RWPE2 (cell line): ENCODE measurements around the gene EFNA5.

ENCODE experiments used
- ATAC-seq: fragments of 200-7000 bp; cut with Tn5 transposase; 3 replicates; pipeline ENCODE4 v1.9.1; 2021; ENCODE audit warnings: low read depth
- DNase-seq: peaks from one replicate; pipeline ENCODE4 v3.0.0-alpha.2; 2020; ENCODE audit warnings: low spot score
- H3K27ac ChIP-seq: fragments of 450-650 bp; 2 replicates; pipeline ENCODE4 v1.5.1; 2017; ENCODE audit warnings: mild to moderate bottlenecking; ENCODE audit not compliant: poor library complexity, severe bottlenecking
- H3K27me3 ChIP-seq: fragments of 250-450 bp; sonication (Bioruptor Pico); 2 replicates; pipeline ENCODE4 v1.5.1; 2021; ENCODE audit warnings: mild to moderate bottlenecking, moderate library complexity; ENCODE audit not compliant: insufficient read depth, poor library complexity, severe bottlenecking
- H3K36me3 ChIP-seq: fragments of 250-450 bp; sonication (Bioruptor Pico); 2 replicates; pipeline ENCODE4 v1.5.1; 2020; ENCODE audit warnings: low read depth, mild to moderate bottlenecking, moderate library complexity
- H3K4me1 ChIP-seq: fragments of 250-450 bp; sonication (Bioruptor Pico); 2 replicates; pipeline ENCODE4 v1.5.1; 2021; ENCODE audit warnings: mild to moderate bottlenecking, moderate library complexity; ENCODE audit not compliant: insufficient read depth, poor library complexity, severe bottlenecking
- H3K4me3 ChIP-seq: fragments of 250-450 bp; sonication (Bioruptor Pico); 2 replicates; pipeline ENCODE4 v1.5.1; 2021; ENCODE audit warnings: mild to moderate bottlenecking, moderate library complexity; ENCODE audit not compliant: severe bottlenecking
- H3K9me3 ChIP-seq: fragments of 250-450 bp; sonication (Bioruptor Pico); 2 replicates; pipeline ENCODE4 v1.5.1; 2021; ENCODE audit warnings: mild to moderate bottlenecking, moderate library complexity; ENCODE audit not compliant: severe bottlenecking
- TF ChIP-seq, protein P1 (sequence below): fragments of 450-650 bp; IDR thresholded peaks from one replicate; pipeline ENCODE4 v1.5.1; 2017; ENCODE audit warnings: mild to moderate bottlenecking, moderate library complexity; ENCODE audit not compliant: poor library complexity, severe bottlenecking

Gene EFNA5

DNA sequence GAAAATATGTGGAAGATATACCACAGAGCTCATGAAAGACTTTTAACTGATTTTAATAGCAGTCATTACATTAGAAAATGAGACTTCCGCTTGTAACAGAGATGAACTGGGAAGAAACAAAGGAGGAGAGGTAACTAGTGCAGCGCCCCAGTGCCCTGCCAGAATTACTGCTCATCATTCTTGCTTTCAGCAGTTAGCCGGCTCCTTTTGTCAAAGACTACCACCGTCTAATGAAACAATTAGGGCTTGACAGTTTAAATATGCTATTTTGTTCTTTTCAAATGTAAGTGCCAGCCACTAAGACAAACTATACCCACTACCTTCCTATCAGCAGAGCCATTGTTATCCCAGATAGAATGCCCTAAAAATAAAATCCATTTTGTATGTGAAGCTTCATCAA lies 328.4 kb downstream of the EFNA5 start:
- no peak for DNase-seq
- TF ChIP-seq, protein P1, sequence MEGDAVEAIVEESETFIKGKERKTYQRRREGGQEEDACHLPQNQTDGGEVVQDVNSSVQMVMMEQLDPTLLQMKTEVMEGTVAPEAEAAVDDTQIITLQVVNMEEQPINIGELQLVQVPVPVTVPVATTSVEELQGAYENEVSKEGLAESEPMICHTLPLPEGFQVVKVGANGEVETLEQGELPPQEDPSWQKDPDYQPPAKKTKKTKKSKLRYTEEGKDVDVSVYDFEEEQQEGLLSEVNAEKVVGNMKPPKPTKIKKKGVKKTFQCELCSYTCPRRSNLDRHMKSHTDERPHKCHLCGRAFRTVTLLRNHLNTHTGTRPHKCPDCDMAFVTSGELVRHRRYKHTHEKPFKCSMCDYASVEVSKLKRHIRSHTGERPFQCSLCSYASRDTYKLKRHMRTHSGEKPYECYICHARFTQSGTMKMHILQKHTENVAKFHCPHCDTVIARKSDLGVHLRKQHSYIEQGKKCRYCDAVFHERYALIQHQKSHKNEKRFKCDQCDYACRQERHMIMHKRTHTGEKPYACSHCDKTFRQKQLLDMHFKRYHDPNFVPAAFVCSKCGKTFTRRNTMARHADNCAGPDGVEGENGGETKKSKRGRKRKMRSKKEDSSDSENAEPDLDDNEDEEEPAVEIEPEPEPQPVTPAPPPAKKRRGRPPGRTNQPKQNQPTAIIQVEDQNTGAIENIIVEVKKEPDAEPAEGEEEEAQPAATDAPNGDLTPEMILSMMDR, result no peak

DNA sequence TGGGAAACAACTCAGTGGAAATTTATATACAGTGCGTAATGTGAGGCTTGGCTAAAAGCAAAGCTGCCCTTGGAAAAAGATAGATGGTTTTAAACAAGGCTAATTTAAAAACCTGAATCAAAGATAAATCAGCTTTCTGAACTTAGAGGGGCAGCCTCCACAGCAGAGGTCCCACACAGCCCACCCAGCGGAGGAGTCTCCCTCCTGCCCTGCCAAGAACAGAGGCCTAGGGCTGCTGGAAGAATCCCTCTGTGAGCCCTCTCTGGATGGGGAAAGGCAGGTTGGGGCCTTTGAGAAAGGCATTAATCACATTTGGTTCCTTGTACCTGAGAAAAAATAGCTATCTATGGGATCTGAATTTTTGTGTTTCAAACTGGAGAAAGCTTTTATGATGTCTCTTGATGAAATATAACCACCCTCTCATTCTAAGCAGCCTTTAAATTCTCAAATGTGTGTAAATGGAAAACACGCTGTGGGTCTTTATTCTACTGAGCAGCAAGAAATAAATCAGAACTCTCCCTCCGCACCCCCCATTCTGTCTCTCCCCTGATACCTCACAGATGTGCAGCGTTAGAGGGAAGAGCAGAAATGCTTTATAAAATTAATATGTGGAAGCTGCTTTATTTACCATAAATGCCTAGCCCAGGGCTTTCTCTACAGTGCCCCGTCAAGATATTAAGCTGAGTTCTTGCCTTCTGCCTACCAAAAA lies 329.2 kb downstream of the EFNA5 start:
- peaks cover 7% of the 10 kb centered on the region for H3K9me3 ChIP-seq
- H3K27me3 ChIP-seq, result no peaks in the 10 kb centered on the region
- TF ChIP-seq, protein P1, result no peak
- no peak for ATAC-seq
- no peaks in the 10 kb centered on the region for H3K36me3 ChIP-seq
- H3K27ac ChIP-seq, result no peak overlapping the region
- no peak for DNase-seq
- no peak overlapping the region for H3K4me3 ChIP-seq
- H3K4me1 ChIP-seq, result peaks cover 23% of the 10 kb centered on the region

More for the DNA sequence above, 328.4 kb downstream of the EFNA5 start:
- H3K4me1 ChIP-seq, result peaks cover 17% of the 10 kb centered on the region
- no peaks in the 10 kb centered on the region for H3K36me3 ChIP-seq
- no peak overlapping the region for H3K4me3 ChIP-seq
- no peaks in the 10 kb centered on the region for H3K27me3 ChIP-seq
- H3K9me3 ChIP-seq, result peaks cover 7% of the 10 kb centered on the region
- H3K27ac ChIP-seq, result no peak overlapping the region
- no peak for ATAC-seq

DNA sequence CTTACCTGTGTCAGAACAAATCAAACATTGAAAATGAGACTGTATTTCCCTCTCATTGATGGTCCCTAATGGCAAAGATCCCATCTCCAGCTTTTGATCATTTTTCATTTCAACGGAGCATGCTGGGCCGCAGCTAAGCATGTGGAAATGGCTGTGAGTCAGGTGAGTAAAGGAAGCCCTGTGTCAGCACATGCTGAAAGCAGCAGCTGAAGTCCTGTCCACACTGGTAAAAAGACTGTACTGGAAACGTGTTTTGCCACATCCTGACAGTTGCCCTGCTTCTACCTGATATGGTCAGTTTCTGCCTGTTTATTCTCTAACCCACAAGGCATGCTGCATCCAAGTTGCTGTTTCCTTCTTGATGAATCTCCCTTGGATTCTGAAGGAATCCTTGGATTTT lies 330.1 kb downstream of the EFNA5 start:
- Histone ChIP-seq H3K36me3 (no peaks in the 10 kb centered on the region), H3K4me3 (no peak overlapping the region), H3K9me3 (peaks cover 4% of the 10 kb centered on the region), H3K27me3 (no peaks in the 10 kb centered on the region), H3K27ac (no peak overlapping the region), H3K4me1 (peaks cover 23% of the 10 kb centered on the region)
- ATAC-seq (no peak), DNase-seq (no peak)
- TF ChIP-seq, protein P1, result no peak

DNA sequence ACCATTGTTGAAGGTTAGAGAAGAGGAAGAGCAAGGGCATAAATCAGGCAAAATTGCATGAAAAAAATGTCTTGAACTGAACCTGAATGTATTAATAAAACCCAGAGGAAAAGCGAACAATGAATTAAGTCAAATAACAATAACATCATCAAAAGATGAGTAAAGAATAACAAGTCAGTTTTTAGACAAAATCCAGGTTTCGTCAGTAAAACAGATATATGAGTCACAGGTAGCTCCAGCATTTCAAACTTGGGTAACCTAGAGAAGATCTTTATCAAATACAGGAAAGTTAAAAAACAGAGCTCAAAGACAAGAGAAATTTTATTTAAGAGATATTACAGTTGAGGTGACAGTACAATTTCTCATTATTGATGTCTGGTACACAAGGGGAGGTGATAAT lies 332.4 kb downstream of the EFNA5 start:
- no peaks in the 10 kb centered on the region for H3K27me3 ChIP-seq
- H3K27ac ChIP-seq, result peak overlapping the region; percentile 14
- ATAC-seq (no peak), DNase-seq (no peak)
- no peak overlapping the region for H3K4me3 ChIP-seq
- no peaks in the 10 kb centered on the region for H3K9me3 ChIP-seq
- TF ChIP-seq, protein P1, result no peak
- peaks cover 23% of the 10 kb centered on the region for H3K4me1 ChIP-seq
- no peaks in the 10 kb centered on the region for H3K36me3 ChIP-seq

DNA sequence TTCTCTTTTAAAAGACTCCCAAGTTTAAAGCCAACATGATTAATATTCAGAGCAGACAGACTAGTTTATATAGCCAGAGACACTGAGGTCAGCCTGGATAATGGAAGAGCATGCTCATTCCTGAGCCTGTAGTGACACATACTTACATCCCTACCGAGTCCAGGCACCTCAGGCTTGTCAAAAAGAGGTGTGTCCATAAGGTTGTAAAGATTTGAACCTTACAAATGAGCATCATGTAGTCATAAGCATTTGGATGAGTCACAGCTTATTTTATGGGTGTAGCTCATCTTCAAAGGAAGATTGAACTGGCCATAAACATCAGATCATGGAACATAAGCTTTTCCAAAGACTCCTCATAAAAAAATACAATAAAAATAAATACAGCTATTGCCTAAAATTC lies 333.5 kb downstream of the EFNA5 start:
- Histone ChIP-seq H3K4me3 (no peak overlapping the region), H3K27me3 (no peaks in the 10 kb centered on the region), H3K4me1 (peaks cover 23% of the 10 kb centered on the region), H3K27ac (peak overlapping the region; percentile 24), H3K36me3 (no peaks in the 10 kb centered on the region), H3K9me3 (no peaks in the 10 kb centered on the region)
- DNase-seq (peak; percentile 80), ATAC-seq (peak; percentile 99)
- TF ChIP-seq, protein P1, result no peak
